Esophagus muscularis mucosa (tissue), 4 donors: ENCODE data around the gene ERMARD. TPM values are rescaled to one million over a fixed set of nuclear protein-coding genes. Genes with fewer than 3 reads are reported as not detected.
A peak's percentile ranks its signal among the peaks of the same experiment; 100 is the strongest.

Experiments used
- DNase-seq: peaks from one replicate; pipeline ENCODE4 v3.0.0-alpha.2; 2017; ENCODE audit errors: extremely low spot score
- H3K27ac ChIP-seq, 4 donors: fragments of 200-600 bp; sonication (generic); replicated peaks in 1 of 4; 1 replicate in 3 of 4; 2 replicates in 1 of 4; pipeline ENCODE4 v1.5.1; 2016 to 2019; ENCODE audit warnings: mild to moderate bottlenecking in 1 of 4
- H3K27me3 ChIP-seq, 4 donors: fragments of 200-600 bp; sonication (generic); one replicate each; pipeline versions ENCODE4 v1.5.1 to v1.6.0; 2016 to 2019
- H3K36me3 ChIP-seq, 4 donors: fragments of 200-600 bp; sonication (generic); one replicate each; pipeline ENCODE4 v1.5.1; 2016 to 2019
- H3K4me1 ChIP-seq, 4 donors: fragments of 200-600 bp; sonication (generic); one replicate each; pipeline ENCODE4 v1.5.1; 2016 to 2019
- H3K4me3 ChIP-seq, 4 donors: fragments of 200-600 bp; sonication (generic); 1 replicate in 2 of 4; 2 replicates in 2 of 4; pipeline ENCODE4 v1.5.1; 2016 to 2019; ENCODE audit warnings: mild to moderate bottlenecking in 4 of 4, moderate library complexity in 1 of 4
- H3K9me3 ChIP-seq, 4 donors: fragments of 200-600 bp; sonication (generic); 1 replicate in 3 of 4; 2 replicates in 1 of 4; pipeline ENCODE4 v1.5.1; 2016 to 2019
- CTCF ChIP-seq, 3 experiments: fragments of 200-600 bp in 2 of 3; fragments of 450-650 bp in 1 of 3; sonication (generic) in 2 of 3; IDR thresholded peaks; one replicate each; pipeline ENCODE4 v1.5.1; 2017 to 2019; ENCODE audit warnings: antibody characterized with exemption in 3 of 3, mild to moderate bottlenecking in 2 of 3, moderate library complexity in 1 of 3
- EP300 ChIP-seq: sonication (generic); formaldehyde crosslinking; IDR thresholded peaks from one replicate; pipeline ENCODE4 v1.6.1; 2017; ENCODE audit warnings: antibody characterized with exemption
- POLR2A ChIP-seq: fragments of 450-650 bp; IDR thresholded peaks from one replicate; pipeline ENCODE4 v1.6.1; 2017; ENCODE audit warnings: antibody characterized with exemption, moderate library complexity, mild to moderate bottlenecking, low read depth
- POLR2AphosphoS5 ChIP-seq, 2 donors: sonication (generic); formaldehyde crosslinking; IDR thresholded peaks; one replicate each; pipeline ENCODE4 v1.6.1; 2017; ENCODE audit warnings: antibody characterized with exemption in 2 of 2
- WGBS: methylation state at CpG from one replicate; pipeline ENCODE4 v1.1.5; 2018; 5-methylcytosine and 5-hydroxymethylcytosine counted together
- intact Hi-C: fragments of 100-400 bp; cut with DNase I; formaldehyde crosslinking; loops from one replicate; pipeline ENCODE4 v1.15.1; 2023
- total RNA-seq, 4 donors: library from RNA; depleted of rRNA; stranded (reverse); fragments of >200 nt; gene quantifications; one replicate each; pipeline versions ENCODE4 v1.1.0 to v1.2.1, GENCODE V29; 2016

The ERMARD gene
- total RNA-seq, 4 donors from 2014 or later, result 9.6 to 13.3 (median 12.4) TPM

- intact Hi-C loops, result loop anchor here (2.0 kb wide), 1 partner anchor 26 kb away; the partner anchor contains the start of genes DYNLT2 and ERMARD
- Histone ChIP-seq H3K36me3 (no peaks in the 10 kb centered on the region), H3K4me3 (peak within 1 kb of the TSS; percentile 67 to 93 (median 86)), H3K9me3 (no peaks in the 10 kb centered on the region), H3K27ac (peak within 1 kb of the TSS; percentile 94 to 98 (median 96)), H3K27me3 (no peaks in the 10 kb centered on the region), H3K4me1 (peaks cover 26 to 43% (median 33%) of the 10 kb centered on the region in 4 donors)
- WGBS, result 0% methylated on average over 10 of the region's 89 CpGs
- peak in 1 of 2 donors; percentile 4 for TF ChIP-seq POLR2AphosphoS5 (IDR thresholded peaks at IDR 0.05)
- TF ChIP-seq EP300, result no peak
- DNase-seq, result peak; percentile 92
Measured at GRCh38 chr6:169724494-169725124, 26.8 kb upstream of the ERMARD start, which contains the start of gene PHF10. PHF10 (minus strand) TSS chr6:169724500; CDS start chr6:169723931, 569 bp downstream.

GRCh38 chr6:169725125-169726048 lies 26.0 kb upstream of the ERMARD start:
- Histone ChIP-seq H3K4me3 (peak overlapping the region; percentile 67 to 93 (median 86)), H3K36me3 (no peaks in the 10 kb centered on the region), H3K4me1 (peaks cover 26 to 36% (median 32%) of the 10 kb centered on the region in 4 donors), H3K27me3 (no peaks in the 10 kb centered on the region), H3K27ac (peak overlapping the region; percentile 94 to 98 (median 96)), H3K9me3 (no peaks in the 10 kb centered on the region)
- intact Hi-C loops, result loop anchor here (2.0 kb wide), 1 partner anchor 25 kb away; the partner anchor contains the start of genes DYNLT2 and ERMARD
- 31% methylated on average over 29 of the region's 29 CpGs for WGBS
- TF ChIP-seq POLR2AphosphoS5 (IDR thresholded peaks at IDR 0.05), result peak; percentile 46 to 73
- no peak for TF ChIP-seq EP300
- TF ChIP-seq CTCF (IDR thresholded peaks at IDR 0.05), result no peak
- peak; percentile 92 for DNase-seq

- Histone ChIP-seq H3K36me3 (no peaks in the 10 kb centered on the region), H3K27ac (peak overlapping the region in 2 of 4 donors; percentile 97 to 98), H3K9me3 (no peaks in the 10 kb centered on the region), H3K27me3 (no peaks in the 10 kb centered on the region), H3K4me3 (no peak overlapping the region), H3K4me1 (peaks cover 22 to 31% (median 29%) of the 10 kb centered on the region in 4 donors)
- DNase-seq, result no peak
- WGBS, result 100% methylated on average over 1 of the region's 1 CpG
- intact Hi-C loops, result no loop called here
- TF ChIP-seq EP300 (no peak), POLR2A (no peak), CTCF (IDR thresholded peaks at IDR 0.05) (no peak), POLR2AphosphoS5 (IDR thresholded peaks at IDR 0.05) (no peak)
Measured at GRCh38 chr6:169726049-169726400, 25.4 kb upstream of the ERMARD start.

GRCh38 chr6:169726963-169727362 lies 24.5 kb upstream of the ERMARD start:
- intact Hi-C loops, result no loop called here
- H3K4me3 ChIP-seq, result no peak overlapping the region

More at GRCh38 chr6:169726963-169727362, 24.5 kb upstream of the ERMARD start:
- H3K4me1 ChIP-seq, result peaks cover 13 to 21% (median 20%) of the 10 kb centered on the region in 4 donors
- no peaks in the 10 kb centered on the region for H3K36me3 ChIP-seq
- no peak for DNase-seq
- no peaks in the 10 kb centered on the region for H3K27me3 ChIP-seq
- TF ChIP-seq CTCF (IDR thresholded peaks at IDR 0.05) (no peak), POLR2AphosphoS5 (IDR thresholded peaks at IDR 0.05) (no peak), EP300 (no peak), POLR2A (no peak)
- no peaks in the 10 kb centered on the region for H3K9me3 ChIP-seq
- H3K27ac ChIP-seq, result no peak overlapping the region
